RWPE1 (cell line): Measurements from ENCODE around the gene SPIRE2.

Source experiments
- CTCF ChIA-PET: fragments of 350-600 bp; sonication (Branson Sonifier 250); formaldehyde crosslinking; extraction: SDS; loops from one replicate; lab custom pipeline; 2021; lab: Yijun Ruan, JAX
- POLR2A ChIA-PET: fragments of 400-600 bp; formaldehyde crosslinking; extraction: SDS; loops from one replicate; lab custom pipeline; 2020; ENCODE audit warnings: antibody characterized with exemption; ENCODE audit not compliant: low non-redundant PET; lab: Yijun Ruan, JAX
- DNase-seq: peaks from one replicate; pipeline ENCODE4 v3.0.0; 2012; ENCODE audit warnings: low spot score
- H3K27ac ChIP-seq: fragments of 450-650 bp; 2 replicates; pipeline ENCODE4 v1.5.1; 2017
- CTCF ChIP-seq: fragments of 450-650 bp; conservative IDR thresholded peaks from 2 replicates; pipeline ENCODE4 v1.5.1; 2017; ENCODE audit warnings: low read depth, mild to moderate bottlenecking

SPIRE2 gene

GRCh38 chr16:89864527-89864820 is 36.2 kb downstream of the SPIRE2 start:
- ChIA-PET POLR2A (no interaction called here), CTCF (no interaction called here)
- DNase-seq, result no peak
- no peak for TF ChIP-seq CTCF
- H3K27ac ChIP-seq, result peak overlapping the region; percentile 83

- H3K27ac ChIP-seq, result no peak overlapping the region
- ChIA-PET POLR2A (no interaction called here), CTCF (no interaction called here)
- TF ChIP-seq CTCF, result no peak
- no peak for DNase-seq
Observed at GRCh38 chr16:89867918-89868317, 39.6 kb downstream of the SPIRE2 start.

GRCh38 chr16:89869911-89870310 is 41.6 kb downstream of the SPIRE2 start:
- ChIA-PET POLR2A (no interaction called here), CTCF (interaction anchor here (0.8 to 1.2 kb wide), 2 partner anchors 9 to 40 kb away, joined by 4 to 5 read pairs; no protein-coding TSS in a partner anchor)
- peak overlapping the region; percentile 98 for H3K27ac ChIP-seq
- TF ChIP-seq CTCF, result no peak
- no peak for DNase-seq

GRCh38 chr16:89870440-89870839 is 42.2 kb downstream of the SPIRE2 start:
- peak overlapping the region; percentile 98 for H3K27ac ChIP-seq
- TF ChIP-seq CTCF, result no peak
- ChIA-PET POLR2A (no interaction called here), CTCF (interaction anchor here (0.9 to 1.2 kb wide), 2 partner anchors 10 to 40 kb away, joined by 4 read pairs; no protein-coding TSS in a partner anchor)
- DNase-seq, result no peak

- no peak for TF ChIP-seq CTCF
- CTCF ChIA-PET, result interaction anchor here (0.8 to 1.7 kb wide), 2 partner anchors 11 to 38 kb away, joined by 3 to 10 read pairs; no protein-coding TSS in a partner anchor
- peak overlapping the region; percentile 98 for H3K27ac ChIP-seq
- POLR2A ChIA-PET, result no interaction called here
- DNase-seq, result no peak
Observed at GRCh38 chr16:89871895-89872294, 43.6 kb downstream of the SPIRE2 start.

- H3K27ac ChIP-seq, result peak within 1 kb of the TSS; percentile 98
- TF ChIP-seq CTCF, result no peak
- DNase-seq, result peak; percentile 93
- ChIA-PET POLR2A (interaction anchor here (0.6 to 1.1 kb wide), 4 partner anchors 36 to 151 kb away, joined by 3 to 6 read pairs (median 4); no protein-coding TSS in a partner anchor), CTCF (interaction anchor here (0.5 to 1.7 kb wide), 2 partner anchors 12 to 633 kb away, joined by 5 to 10 read pairs; no protein-coding TSS in a partner anchor)
Observed at GRCh38 chr16:89873109-89873971, 45.1 kb downstream of the SPIRE2 start, which contains the start of gene TCF25. TCF25 (plus strand) TSS chr16:89873592; CDS start chr16:89873668, 76 bp downstream.
